ENCODE results near the gene SETD5. TPM values are rescaled to one million over a fixed set of nuclear protein-coding genes. Genes with fewer than 3 reads are reported as not detected.
A peak's percentile ranks its signal among the peaks of the same experiment; 100 is the strongest.

The SETD5 gene
- total and polyA plus RNA-seq, 8 donors = 11.2 to 431 (median 105) TPM

- H3K9me3 ChIP-seq = no peaks in the 10 kb centered on the region
- no peak for TF ChIP-seq CTCF (IDR thresholded peaks at IDR 0.05)
- no peak for TF ChIP-seq EP300 (IDR thresholded peaks at IDR 0.05)
- no peak for TF ChIP-seq POLR2AphosphoS5 (IDR thresholded peaks at IDR 0.05)
- TF ChIP-seq POLR2A (IDR thresholded peaks at IDR 0.05) = no peak
- no peak overlapping the region for H3K27ac ChIP-seq
- DNase-seq = peak in 1 of 2 donors; percentile 73
- intact Hi-C loops (cut with DNase I; ENCODE audit: low total_unique reads) = no loop called here
- no peaks in the 10 kb centered on the region for H3K27me3 ChIP-seq
- no peaks in the 10 kb centered on the region for H3K36me3 ChIP-seq
- 15 to 42% (median 40%) methylated on average over 3 of the region's 3 CpGs for WGBS, 5 donors
- no peak overlapping the region for H3K4me3 ChIP-seq
- peaks cover 15 to 37% (median 22%) of the 10 kb centered on the region in 4 donors for H3K4me1 ChIP-seq
Observed at GRCh38 chr3:9351709-9352126, 45.7 kb upstream of the SETD5 start.

DNA sequence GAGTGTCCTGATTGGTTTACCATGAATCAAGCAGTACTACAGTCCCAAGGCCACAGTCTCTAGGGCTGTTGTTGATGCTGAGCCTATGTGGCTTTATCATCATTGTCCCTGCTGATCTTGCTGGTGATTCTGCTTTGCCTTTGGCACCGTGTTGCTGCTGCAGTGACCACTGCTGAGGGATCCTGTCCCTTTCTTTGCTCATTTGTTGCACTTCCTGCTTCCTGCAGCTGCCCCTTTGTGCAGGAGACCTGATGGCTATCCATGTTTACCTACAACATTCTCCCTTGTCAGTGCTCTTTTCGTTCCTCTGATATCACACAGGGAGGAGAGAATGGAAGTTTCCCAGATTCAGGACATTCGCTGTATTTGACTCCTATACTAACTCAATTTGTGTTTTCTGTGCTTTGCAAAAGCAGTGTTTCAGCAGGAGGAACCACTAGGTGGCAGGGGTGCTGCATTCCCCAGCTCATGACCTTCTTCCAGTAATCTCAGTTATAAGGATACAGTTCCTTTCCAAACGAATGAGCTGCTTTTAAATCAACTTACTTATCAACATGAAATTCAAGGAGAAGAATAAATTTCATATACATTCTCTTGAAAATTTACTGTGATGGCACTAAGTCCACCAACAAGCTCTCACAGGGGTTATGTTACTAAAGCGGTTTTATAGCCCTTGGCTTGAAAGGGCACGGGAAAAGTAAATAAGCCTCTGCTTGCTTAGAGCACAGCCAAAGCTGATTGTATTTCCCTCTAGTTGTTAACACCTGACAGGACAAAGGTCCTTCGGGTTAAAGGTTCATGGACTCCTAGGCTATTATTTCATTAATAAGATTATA lies 44.3 kb upstream of the SETD5 start:
- H3K4me3 ChIP-seq = no peak overlapping the region
- no peaks in the 10 kb centered on the region for H3K27me3 ChIP-seq
- no peaks in the 10 kb centered on the region for H3K9me3 ChIP-seq
- DNase-seq = peak; percentile 65 to 90
- intact Hi-C loops (cut with DNase I; ENCODE audit: low total_unique reads) = no loop called here
- TF ChIP-seq POLR2AphosphoS5 (IDR thresholded peaks at IDR 0.05) (peak in 1 of 3 donors; percentile 64), POLR2A (IDR thresholded peaks at IDR 0.05) (no peak), CTCF (IDR thresholded peaks at IDR 0.05) (peak in 5 of 7 experiments; percentile 59 to 81 (median 77)), EP300 (IDR thresholded peaks at IDR 0.05) (no peak)
- peak overlapping the region in 2 of 5 donors; percentile 36 to 52 for H3K27ac ChIP-seq
- WGBS, 5 donors = 10 to 18% (median 14%) methylated on average over 7 of the region's 7 CpGs
- peaks cover 15 to 37% (median 22%) of the 10 kb centered on the region in 4 donors for H3K4me1 ChIP-seq
- no peaks in the 10 kb centered on the region for H3K36me3 ChIP-seq

DNA sequence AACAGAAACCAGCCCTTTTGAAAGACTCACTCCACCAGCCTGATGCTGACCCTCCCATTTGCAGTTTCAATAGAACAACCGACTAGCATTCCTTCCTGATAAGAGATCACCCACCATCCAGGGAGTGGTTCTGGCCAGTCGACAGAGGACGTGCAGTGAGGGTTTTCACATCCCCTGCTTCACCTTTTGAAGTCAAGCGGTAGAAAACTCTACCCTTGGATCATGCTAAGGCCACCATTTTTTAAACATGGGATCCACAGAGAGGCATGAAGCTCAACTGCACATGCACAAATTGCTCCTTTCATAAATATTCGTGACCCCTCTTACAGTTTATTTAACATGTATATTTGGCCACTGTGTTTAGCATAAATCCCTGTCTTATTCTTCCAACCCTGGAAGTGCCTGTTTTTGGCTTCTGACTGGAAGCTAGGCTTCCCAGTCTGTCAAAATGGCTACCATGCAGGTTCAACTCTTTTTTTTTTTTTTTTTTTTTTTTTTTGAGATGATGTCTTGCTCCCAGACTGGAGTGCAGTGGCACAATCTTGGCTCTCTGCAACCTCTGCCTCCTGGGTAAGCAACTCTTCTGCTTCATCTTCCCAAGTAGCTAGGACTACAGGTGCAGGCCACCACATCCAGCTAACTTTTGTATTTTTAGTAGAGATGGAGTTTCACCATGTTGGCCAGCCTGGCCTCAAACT lies 35.6 kb upstream of the SETD5 start:
- Histone ChIP-seq H3K27me3 (no peaks in the 10 kb centered on the region), H3K9me3 (no peaks in the 10 kb centered on the region), H3K27ac (peak overlapping the region in 3 of 5 donors; percentile 87 to 96 (median 90)), H3K36me3 (peaks cover 14 to 23% (median 19%) of the 10 kb centered on the region in 4 donors), H3K4me3 (peak overlapping the region in 3 of 4 donors; percentile 68 to 85 (median 73)), H3K4me1 (peaks cover 16 to 40% (median 23%) of the 10 kb centered on the region in 4 donors)
- no peak for DNase-seq
- intact Hi-C loops (cut with DNase I; ENCODE audit: low total_unique reads) = no loop called here
- WGBS, 5 donors = 50 to 78% (median 56%) methylated on average over 4 to 5 of the region's 5 CpGs
- TF ChIP-seq CTCF (IDR thresholded peaks at IDR 0.05) (no peak), POLR2AphosphoS5 (IDR thresholded peaks at IDR 0.05) (no peak), POLR2A (IDR thresholded peaks at IDR 0.05) (no peak), EP300 (IDR thresholded peaks at IDR 0.05) (no peak)

DNA sequence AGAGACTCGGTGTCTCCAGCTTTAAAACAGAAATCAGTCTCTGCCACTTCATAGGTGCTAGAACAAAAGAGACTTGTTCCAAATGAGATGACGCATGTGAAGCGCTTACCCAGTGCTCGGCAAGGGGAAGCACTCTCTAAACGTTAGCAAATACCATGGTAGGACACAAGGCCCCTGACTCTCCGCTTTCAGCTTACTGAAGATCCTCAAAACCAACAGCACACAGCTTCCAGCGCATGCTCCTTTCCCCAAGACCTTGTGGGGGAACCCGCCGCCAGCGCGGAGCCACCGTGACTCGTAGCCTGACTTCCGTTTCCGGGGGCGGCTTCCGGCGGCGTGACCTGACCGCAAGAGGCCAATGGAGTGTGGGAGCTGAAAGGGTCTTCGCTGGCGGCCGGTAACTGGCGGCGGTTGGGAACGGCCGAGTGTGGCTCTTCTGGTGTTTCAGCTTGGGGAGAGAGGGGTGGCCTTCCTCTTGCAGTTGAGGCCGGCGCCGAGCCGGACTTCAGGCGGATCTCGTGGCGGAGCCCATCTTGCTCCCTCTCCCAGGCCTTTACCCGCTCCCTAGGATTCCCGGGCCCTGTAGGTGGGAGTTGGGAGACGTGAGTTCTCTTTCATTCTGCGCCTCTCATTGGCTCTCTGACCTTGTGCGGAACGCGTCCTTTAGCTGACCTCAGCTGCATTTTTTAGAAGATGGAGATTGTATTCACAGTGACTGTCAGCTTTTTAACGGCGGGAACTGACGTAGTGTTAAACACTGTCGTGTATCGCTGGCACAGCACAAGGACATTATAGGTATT lies 34.5 kb upstream of the SETD5 start, which contains the start of gene THUMPD3:
THUMPD3 (plus strand) TSS at position 324 of the 800 bp plus-strand sequence. CDS start 2,015 bp downstream, outside the sequence.
- 1 to 2% (median 1%) methylated on average over 40 to 46 of the region's 46 CpGs for WGBS, 5 donors
- intact Hi-C loops (cut with DNase I; ENCODE audit: low total_unique reads) = no loop called here
- no peaks in the 10 kb centered on the region for H3K9me3 ChIP-seq

More for the DNA sequence above, 34.5 kb upstream of the SETD5 start, which contains the start of gene THUMPD3:
- peak; percentile 88 to 97 for DNase-seq
- Histone ChIP-seq H3K36me3 (peaks cover 21 to 34% (median 30%) of the 10 kb centered on the region in 4 donors), H3K27me3 (no peaks in the 10 kb centered on the region), H3K4me3 (peak within 1 kb of the TSS; percentile 68 to 85 (median 72)), H3K27ac (peak within 1 kb of the TSS; percentile 83 to 96 (median 90)), H3K4me1 (peaks cover 16 to 40% (median 23%) of the 10 kb centered on the region in 4 donors)
- TF ChIP-seq EP300 (IDR thresholded peaks at IDR 0.05) = no peak
- peak in 1 of 4 donors; percentile 9 for TF ChIP-seq POLR2A (IDR thresholded peaks at IDR 0.05)
- peak in 1 of 7 experiments; percentile 15 for TF ChIP-seq CTCF (IDR thresholded peaks at IDR 0.05)
- TF ChIP-seq POLR2AphosphoS5 (IDR thresholded peaks at IDR 0.05) = peak; percentile 83 to 97 (median 88)

Measured in stomach (tissue), 9 donors.